Stomach (tissue), 4 donors: ENCODE measurements around the gene WDR86.

ENCODE experiments used
- CTCF ChIP-seq, 7 experiments: fragments of 450-650 bp in 4 of 7; fragments of 200-600 bp in 3 of 7; sonication (generic) in 3 of 7; IDR thresholded peaks; one replicate each; pipeline ENCODE4 v1.5.1; 2016 to 2019; ENCODE audit warnings: antibody characterized with exemption in 7 of 7, control low read depth in 2 of 7, mild to moderate bottlenecking in 1 of 7
- EP300 ChIP-seq: sonication (generic); formaldehyde crosslinking; IDR thresholded peaks from one replicate; pipeline ENCODE4 v1.6.1; 2017; ENCODE audit warnings: antibody characterized with exemption
- POLR2AphosphoS5 ChIP-seq, 3 donors: sonication (generic); formaldehyde crosslinking; IDR thresholded peaks; one replicate each; pipeline ENCODE4 v1.6.1; 2016; ENCODE audit warnings: antibody characterized with exemption in 3 of 3

GRCh38 chr7:151366880-151367222 lies 43.0 kb downstream of the WDR86 start:
- TF ChIP-seq CTCF (IDR thresholded peaks at IDR 0.05): no peak
- TF ChIP-seq POLR2AphosphoS5 (IDR thresholded peaks at IDR 0.05): peak in 2 of 3 donors; percentile 30 to 68
- TF ChIP-seq EP300: no peak
